Astrocyte (in vitro differentiated cells and primary cell): ENCODE measurements around the gene AGPAT1. TPM values are rescaled to one million over a fixed set of nuclear protein-coding genes. Genes with fewer than 3 reads are reported as not detected.

Experiments
- DNase-seq: peaks from one replicate; pipeline ENCODE4 v3.0.0-alpha.2; 2010; ENCODE audit warnings: low read depth
- FAIRE-seq: peaks from 2 replicates; lab custom pipeline; 2011; peaks lifted over from hg19 to GRCh38; lab: Jason Lieb, UNC
- H2AFZ ChIP-seq: 2 replicates; pipeline ENCODE4 v1.6.0; 2012; ENCODE audit warnings: low read depth, low read length, inconsistent platforms
- H3K27ac ChIP-seq: 2 replicates; pipeline ENCODE4 v1.5.1; 2011; ENCODE audit warnings: low read depth, low read length, inconsistent platforms
- H3K27me3 ChIP-seq: 2 replicates; pipeline ENCODE4 v1.6.0; 2011; ENCODE audit warnings: low read length, inconsistent platforms; ENCODE audit not compliant: insufficient read depth
- H3K36me3 ChIP-seq: 2 replicates; pipeline ENCODE4 v1.5.1; 2011; ENCODE audit warnings: low read length, inconsistent platforms; ENCODE audit not compliant: insufficient read depth
- H3K4me1 ChIP-seq: 2 replicates; pipeline ENCODE4 v1.5.1; 2011; ENCODE audit warnings: low read length, inconsistent platforms; ENCODE audit not compliant: insufficient read depth
- H3K4me2 ChIP-seq: 2 replicates; pipeline ENCODE4 v1.6.0; 2012; ENCODE audit warnings: low read length, inconsistent platforms
- H3K4me3 ChIP-seq: 2 replicates; pipeline ENCODE4 v1.5.1; 2011; ENCODE audit warnings: low read depth, mild to moderate bottlenecking, low read length, inconsistent platforms; ENCODE audit not compliant: insufficient read depth
- H3K79me2 ChIP-seq: 2 replicates; pipeline ENCODE4 v1.6.0; 2012; ENCODE audit warnings: mild to moderate bottlenecking, low read length, inconsistent platforms; ENCODE audit not compliant: insufficient read depth
- H3K9ac ChIP-seq: 2 replicates; pipeline ENCODE4 v1.6.0; 2012; ENCODE audit warnings: mild to moderate bottlenecking, low read length, inconsistent platforms
- H3K9me3 ChIP-seq: 2 replicates; pipeline ENCODE4 v1.5.1; 2012; ENCODE audit warnings: low read depth, mild to moderate bottlenecking, low read length, inconsistent platforms; ENCODE audit not compliant: insufficient read depth
- H4K20me1 ChIP-seq: 2 replicates; pipeline ENCODE4 v1.6.0; 2012; ENCODE audit warnings: low read length, inconsistent platforms; ENCODE audit not compliant: insufficient read depth
- H3K27ac Mint-ChIP-seq: one replicate; pipeline ENCODE4 v1.8.0; 2021; ENCODE audit warnings: mild to moderate bottlenecking, mixed read lengths; ENCODE audit not compliant: unreplicated experiment
- H3K27me3 Mint-ChIP-seq: one replicate; pipeline ENCODE4 v1.8.0; 2021; ENCODE audit warnings: low read depth, mixed read lengths; ENCODE audit not compliant: unreplicated experiment
- H3K36me3 Mint-ChIP-seq: one replicate; pipeline ENCODE4 v1.8.0; 2021; ENCODE audit warnings: low read depth, mixed read lengths; ENCODE audit not compliant: unreplicated experiment
- H3K4me1 Mint-ChIP-seq: one replicate; pipeline ENCODE4 v1.8.0; 2021; ENCODE audit warnings: low read depth, mixed read lengths; ENCODE audit not compliant: unreplicated experiment
- H3K4me3 Mint-ChIP-seq: one replicate; pipeline ENCODE4 v1.8.0; 2021; ENCODE audit warnings: mild to moderate bottlenecking, moderate library complexity, mixed read lengths; ENCODE audit not compliant: unreplicated experiment
- H3K9me3 Mint-ChIP-seq: one replicate; pipeline ENCODE4 v1.8.0; 2021; ENCODE audit warnings: mild to moderate bottlenecking, mixed read lengths; ENCODE audit not compliant: unreplicated experiment
- CTCF ChIP-seq: IDR thresholded peaks from 2 replicates; pipeline ENCODE4 v1.5.1; 2011; ENCODE audit warnings: low read depth, mild to moderate bottlenecking, inconsistent platforms, low read length, moderate library complexity; ENCODE audit not compliant: insufficient read depth
- EZH2 ChIP-seq: IDR thresholded peaks from 2 replicates; pipeline ENCODE4 v1.6.1; 2012; ENCODE audit warnings: mild to moderate bottlenecking, low read length, inconsistent platforms; ENCODE audit not compliant: insufficient read depth
- total RNA-seq: library from RNA; stranded (reverse); gene quantifications from 2 replicates; pipeline ENCODE4 v1.2.1, GENCODE V29; 2021

Gene AGPAT1
- total RNA-seq, 1 donor from 2014 or later, result 94.8 TPM

- Mint-ChIP-seq H3K9me3 (no peaks in the 10 kb centered on the region), H3K36me3 (peaks cover 1% of the 10 kb centered on the region), H3K4me1 (no peaks in the 10 kb centered on the region), H3K4me3 (no peak overlapping the region), H3K27ac (no peak overlapping the region), H3K27me3 (peaks cover 40% of the 10 kb centered on the region)
- DNase-seq (no peak), FAIRE-seq (no peak)
- H3K9me3 ChIP-seq, result no peaks in the 10 kb centered on the region
- H3K27me3 ChIP-seq, result peaks cover 3% of the 10 kb centered on the region
- no peaks in the 10 kb centered on the region for H3K79me2 ChIP-seq
- no peak overlapping the region for H3K4me2 ChIP-seq
- no peaks in the 10 kb centered on the region for H3K4me1 ChIP-seq
- no peaks in the 10 kb centered on the region for H3K36me3 ChIP-seq
- H3K4me3 ChIP-seq, result no peak overlapping the region
- H4K20me1 ChIP-seq, result no peaks in the 10 kb centered on the region
- H2AFZ ChIP-seq, result no peak overlapping the region
- H3K27ac ChIP-seq, result no peak overlapping the region
- no peak overlapping the region for H3K9ac ChIP-seq
- TF ChIP-seq CTCF (no peak), EZH2 (no peak)
Observed at GRCh38 chr6:32218167-32218566, 42.3 kb upstream of the AGPAT1 start.

GRCh38 chr6:32216998-32217397 lies 41.1 kb upstream of the AGPAT1 start:
- no peak overlapping the region for H3K9ac ChIP-seq
- H3K27me3 ChIP-seq, result peaks cover 3% of the 10 kb centered on the region
- DNase-seq (no peak), FAIRE-seq (no peak)
- TF ChIP-seq EZH2, result no peak
- TF ChIP-seq CTCF, result no peak
- Mint-ChIP-seq H3K4me1 (no peaks in the 10 kb centered on the region), H3K27ac (no peak overlapping the region), H3K9me3 (no peaks in the 10 kb centered on the region), H3K27me3 (peaks cover 45% of the 10 kb centered on the region), H3K36me3 (peaks cover 1% of the 10 kb centered on the region), H3K4me3 (no peak overlapping the region)
- H3K36me3 ChIP-seq, result no peaks in the 10 kb centered on the region
- no peak overlapping the region for H2AFZ ChIP-seq
- H3K4me2 ChIP-seq, result no peak overlapping the region
- no peaks in the 10 kb centered on the region for H3K4me1 ChIP-seq
- no peaks in the 10 kb centered on the region for H3K9me3 ChIP-seq
- H3K27ac ChIP-seq, result no peak overlapping the region
- no peaks in the 10 kb centered on the region for H3K79me2 ChIP-seq
- H4K20me1 ChIP-seq, result no peaks in the 10 kb centered on the region
- no peak overlapping the region for H3K4me3 ChIP-seq

- H3K36me3 ChIP-seq, result no peaks in the 10 kb centered on the region
- peaks cover 1% of the 10 kb centered on the region for H3K36me3 Mint-ChIP-seq
Observed at GRCh38 chr6:32216285-32216684, 40.4 kb upstream of the AGPAT1 start.

More at GRCh38 chr6:32216285-32216684, 40.4 kb upstream of the AGPAT1 start:
- no peak for TF ChIP-seq EZH2
- TF ChIP-seq CTCF, result no peak
- H3K9me3 Mint-ChIP-seq, result no peaks in the 10 kb centered on the region
- H3K27me3 ChIP-seq, result peaks cover 3% of the 10 kb centered on the region
- H3K27me3 Mint-ChIP-seq, result peaks cover 45% of the 10 kb centered on the region
- no peak for FAIRE-seq
- no peaks in the 10 kb centered on the region for H3K79me2 ChIP-seq
- H3K4me1 ChIP-seq, result no peaks in the 10 kb centered on the region
- DNase-seq, result no peak
- no peaks in the 10 kb centered on the region for H3K4me1 Mint-ChIP-seq
- no peak overlapping the region for H3K4me3 Mint-ChIP-seq
- H3K27ac ChIP-seq, result no peak overlapping the region
- H3K4me3 ChIP-seq, result no peak overlapping the region
- no peak overlapping the region for H3K4me2 ChIP-seq
- no peak overlapping the region for H3K9ac ChIP-seq
- no peak overlapping the region for H3K27ac Mint-ChIP-seq
- H4K20me1 ChIP-seq, result no peaks in the 10 kb centered on the region
- H2AFZ ChIP-seq, result no peak overlapping the region
- no peaks in the 10 kb centered on the region for H3K9me3 ChIP-seq
